Kidney epithelial cell (primary cell): ENCODE results near the gene SFSWAP. TPM values are rescaled to one million over a fixed set of nuclear protein-coding genes. Genes with fewer than 3 reads are reported as not detected.

ENCODE experiments used
- DNase-seq: peaks from one replicate; pipeline ENCODE4 v3.0.0-alpha.2; 2010; ENCODE audit warnings: low read depth
- H3K27me3 ChIP-seq: 2 replicates; pipeline ENCODE4 v1.6.0; 2011; ENCODE audit warnings: low read length; ENCODE audit not compliant: control insufficient read depth, insufficient read depth
- H3K36me3 ChIP-seq: 2 replicates; pipeline ENCODE4 v1.5.1; 2011; ENCODE audit warnings: low read length; ENCODE audit not compliant: control insufficient read depth, insufficient read depth
- H3K4me3 ChIP-seq: 2 replicates; pipeline ENCODE4 v1.5.1; 2011; ENCODE audit warnings: low read depth, mild to moderate bottlenecking, control low read depth, low read length
- total RNA-seq: library from RNA; depleted of rRNA; stranded (reverse); fragments of >200 nt; gene quantifications from 2 replicates; pipeline ENCODE4 v1.2.3, GENCODE V29; 2015
- TF ChIP-seq, protein P1 (sequence below): IDR thresholded peaks from 2 replicates; pipeline ENCODE4 v1.5.1; 2011; ENCODE audit warnings: mild to moderate bottlenecking, moderate library complexity, low read length, control low read depth, inconsistent platforms; ENCODE audit not compliant: insufficient read depth, poor library complexity, severe bottlenecking

Gene SFSWAP
- total RNA-seq, 1 donor from 2014 or later = 27.7 TPM

- H3K4me3 ChIP-seq = no peak overlapping the region
- no peaks in the 10 kb centered on the region for H3K36me3 ChIP-seq
- H3K27me3 ChIP-seq = peaks cover 45% of the 10 kb centered on the region
- no peak for DNase-seq
- TF ChIP-seq, protein P1, sequence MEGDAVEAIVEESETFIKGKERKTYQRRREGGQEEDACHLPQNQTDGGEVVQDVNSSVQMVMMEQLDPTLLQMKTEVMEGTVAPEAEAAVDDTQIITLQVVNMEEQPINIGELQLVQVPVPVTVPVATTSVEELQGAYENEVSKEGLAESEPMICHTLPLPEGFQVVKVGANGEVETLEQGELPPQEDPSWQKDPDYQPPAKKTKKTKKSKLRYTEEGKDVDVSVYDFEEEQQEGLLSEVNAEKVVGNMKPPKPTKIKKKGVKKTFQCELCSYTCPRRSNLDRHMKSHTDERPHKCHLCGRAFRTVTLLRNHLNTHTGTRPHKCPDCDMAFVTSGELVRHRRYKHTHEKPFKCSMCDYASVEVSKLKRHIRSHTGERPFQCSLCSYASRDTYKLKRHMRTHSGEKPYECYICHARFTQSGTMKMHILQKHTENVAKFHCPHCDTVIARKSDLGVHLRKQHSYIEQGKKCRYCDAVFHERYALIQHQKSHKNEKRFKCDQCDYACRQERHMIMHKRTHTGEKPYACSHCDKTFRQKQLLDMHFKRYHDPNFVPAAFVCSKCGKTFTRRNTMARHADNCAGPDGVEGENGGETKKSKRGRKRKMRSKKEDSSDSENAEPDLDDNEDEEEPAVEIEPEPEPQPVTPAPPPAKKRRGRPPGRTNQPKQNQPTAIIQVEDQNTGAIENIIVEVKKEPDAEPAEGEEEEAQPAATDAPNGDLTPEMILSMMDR = no peak
These were observed 124.8 kb downstream of the SFSWAP start for GRCh38 chr12:131835616-131836171.

- TF ChIP-seq, protein P1 = peak; percentile 22
- Histone ChIP-seq H3K27me3 (peaks cover 40% of the 10 kb centered on the region), H3K4me3 (no peak overlapping the region), H3K36me3 (no peaks in the 10 kb centered on the region)
- no peak for DNase-seq
These were observed 125.3 kb downstream of the SFSWAP start for GRCh38 chr12:131836193-131836592.

DNA sequence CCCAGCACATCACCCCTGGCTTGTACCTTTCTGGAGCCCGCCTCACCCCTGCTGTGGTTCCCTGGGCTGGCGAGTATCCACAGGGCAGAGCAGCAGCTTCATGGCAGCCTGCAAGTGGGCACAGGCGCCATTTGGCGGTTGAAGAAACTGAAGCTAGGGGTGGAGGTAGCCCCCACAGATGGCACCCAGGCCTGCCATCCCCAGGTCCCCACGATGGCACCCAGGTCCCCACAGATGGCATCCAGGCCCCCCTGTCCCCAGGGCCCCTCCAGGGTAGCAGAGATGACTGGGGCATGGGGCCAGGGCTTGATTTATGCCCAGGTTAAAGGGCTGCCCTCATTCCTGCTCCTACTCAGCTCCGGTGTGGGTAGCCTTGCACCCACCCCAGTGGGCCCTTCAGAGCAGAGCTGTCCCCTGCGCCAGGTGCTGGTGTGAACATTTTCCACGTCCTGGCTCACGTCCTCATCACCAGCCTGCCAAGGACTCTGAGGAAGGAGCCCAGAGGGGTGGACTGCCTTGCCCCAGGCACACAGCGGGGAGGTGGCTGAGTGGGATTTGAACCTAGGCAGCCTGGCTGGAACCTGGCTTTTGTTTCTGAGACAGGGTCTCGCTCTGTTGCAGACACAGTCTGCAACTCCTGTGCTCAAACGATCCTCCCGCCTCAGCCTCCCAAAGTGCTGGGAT, 126.0 kb downstream of the SFSWAP start:
- H3K4me3 ChIP-seq = no peak overlapping the region
- TF ChIP-seq, protein P1 = no peak
- DNase-seq = no peak
- peaks cover 36% of the 10 kb centered on the region for H3K27me3 ChIP-seq
- no peaks in the 10 kb centered on the region for H3K36me3 ChIP-seq

DNA sequence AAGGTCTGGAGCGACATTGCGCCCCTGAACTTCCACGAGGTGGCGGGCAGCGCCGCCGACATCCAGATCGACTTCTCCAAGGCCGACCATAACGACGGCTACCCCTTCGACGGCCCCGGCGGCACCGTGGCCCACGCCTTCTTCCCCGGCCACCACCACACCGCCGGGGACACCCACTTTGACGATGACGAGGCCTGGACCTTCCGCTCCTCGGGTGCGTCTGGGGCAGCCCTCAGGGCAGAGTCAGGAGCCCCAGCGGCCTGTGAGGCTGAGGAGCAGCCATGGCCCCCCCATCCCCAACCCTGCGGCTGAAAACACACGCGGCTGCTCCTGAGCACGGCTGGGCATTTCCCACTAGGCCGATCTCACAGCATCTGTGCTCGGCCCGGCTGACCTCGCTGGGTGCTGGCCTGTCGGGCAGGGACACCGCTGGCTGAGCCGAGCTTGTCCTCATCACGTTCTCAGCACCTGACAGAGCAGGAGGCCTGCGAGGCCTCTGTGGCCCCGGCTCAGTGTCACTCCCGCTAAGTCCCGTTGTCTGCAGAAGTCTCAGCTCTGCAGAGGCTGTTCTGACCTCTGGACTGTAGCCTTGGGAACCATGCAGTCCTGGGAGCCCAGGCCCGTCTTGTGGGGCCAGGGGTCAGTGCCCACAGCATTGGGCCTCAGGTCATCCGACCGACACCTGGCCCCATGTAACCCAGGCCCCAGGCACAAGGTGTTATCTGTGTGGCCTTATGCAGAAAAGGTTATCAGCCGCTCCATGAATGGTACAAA, 129.9 kb downstream of the SFSWAP start:
- H3K36me3 ChIP-seq = no peaks in the 10 kb centered on the region
- DNase-seq = no peak
- TF ChIP-seq, protein P1 = no peak
- peaks cover 10% of the 10 kb centered on the region for H3K27me3 ChIP-seq
- no peak overlapping the region for H3K4me3 ChIP-seq

DNA sequence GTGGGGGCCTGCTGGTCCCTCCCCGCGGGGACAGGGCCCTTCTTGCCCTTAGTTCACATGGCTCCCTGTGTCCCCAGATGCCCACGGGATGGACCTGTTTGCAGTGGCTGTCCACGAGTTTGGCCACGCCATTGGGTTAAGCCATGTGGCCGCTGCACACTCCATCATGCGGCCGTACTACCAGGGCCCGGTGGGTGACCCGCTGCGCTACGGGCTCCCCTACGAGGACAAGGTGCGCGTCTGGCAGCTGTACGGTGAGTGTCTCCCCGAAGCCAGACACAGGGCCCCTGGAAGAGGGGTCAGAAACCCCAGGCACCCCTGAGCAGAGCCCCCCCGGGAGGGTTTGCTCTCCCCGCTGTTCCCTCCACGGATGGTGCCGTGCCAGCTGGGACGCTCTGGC, 130.7 kb downstream of the SFSWAP start:
- TF ChIP-seq, protein P1 = no peak
- H3K36me3 ChIP-seq = no peaks in the 10 kb centered on the region
- H3K27me3 ChIP-seq = peaks cover 10% of the 10 kb centered on the region

DNA sequence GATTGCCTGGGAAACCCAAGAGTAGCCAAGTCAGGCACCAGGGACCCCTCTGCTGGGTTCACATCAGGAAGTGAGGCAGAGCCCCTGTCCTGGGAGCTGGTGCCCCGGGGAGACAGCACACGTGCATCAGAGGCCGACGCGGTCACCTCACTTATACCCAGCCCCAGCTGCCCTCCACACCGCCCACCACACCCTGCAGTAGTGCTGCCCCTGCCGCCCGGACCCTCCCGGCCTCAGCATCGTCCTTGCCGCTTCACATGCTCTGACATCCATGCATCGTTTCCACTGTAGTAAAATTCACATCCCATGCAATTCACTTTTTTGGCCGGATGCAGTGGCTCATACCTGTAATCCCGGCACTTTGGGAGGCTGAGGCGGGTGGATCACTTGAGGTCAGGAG, 131.3 kb downstream of the SFSWAP start:
- TF ChIP-seq, protein P1 = no peak
- no peak overlapping the region for H3K4me3 ChIP-seq
- H3K27me3 ChIP-seq = peaks cover 5% of the 10 kb centered on the region
- DNase-seq = no peak
- no peaks in the 10 kb centered on the region for H3K36me3 ChIP-seq

More for the DNA sequence above, 130.7 kb downstream of the SFSWAP start:
- no peak overlapping the region for H3K4me3 ChIP-seq
- DNase-seq = no peak
